Epithelial cell of esophagus (primary cell): Measurements from ENCODE around the gene MALRD1.

Experiments used
- DNase-seq: peaks from one replicate; pipeline ENCODE4 v3.0.0; 2010; ENCODE audit warnings: low read depth
- H3K4me3 ChIP-seq: 2 replicates; pipeline ENCODE4 v1.5.1; 2011; ENCODE audit warnings: mild to moderate bottlenecking, low read length, control low read depth
- CTCF ChIP-seq: IDR thresholded peaks from 2 replicates; pipeline ENCODE4 v1.5.1; 2011; ENCODE audit warnings: low read depth, mild to moderate bottlenecking, low read length, control low read depth, inconsistent platforms; ENCODE audit not compliant: insufficient read depth; ENCODE audit errors: missing control alignments

Gene MALRD1

GRCh38 chr10:19097151-19097550 is 48.5 kb downstream of the MALRD1 start:
- no peak for TF ChIP-seq CTCF
- H3K4me3 ChIP-seq = no peak overlapping the region
- DNase-seq = no peak

- TF ChIP-seq CTCF = no peak
- no peak overlapping the region for H3K4me3 ChIP-seq
- no peak for DNase-seq
Measured at GRCh38 chr10:19098803-19099202, 50.2 kb downstream of the MALRD1 start.

DNA sequence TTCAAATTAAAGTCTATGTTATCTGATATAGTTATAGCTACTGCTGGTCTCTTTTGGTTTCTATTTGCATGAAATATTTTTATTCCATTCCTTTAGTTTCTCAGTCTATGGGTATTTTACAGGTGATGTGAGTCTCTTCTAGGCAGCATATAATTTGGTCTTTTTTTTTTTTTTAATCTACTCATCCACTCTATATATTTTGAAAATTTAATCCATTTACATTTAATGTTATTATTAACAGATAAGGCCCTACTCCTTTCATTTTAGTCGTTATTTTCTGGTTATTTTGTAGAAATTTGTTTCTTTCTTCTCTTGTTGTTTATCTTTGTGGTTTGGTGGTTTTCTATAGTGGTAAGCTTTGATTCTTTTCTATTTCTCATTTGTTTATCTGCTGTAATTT is 58.8 kb downstream of the MALRD1 start:
- TF ChIP-seq CTCF = no peak
- no peak overlapping the region for H3K4me3 ChIP-seq
- no peak for DNase-seq

GRCh38 chr10:19111501-19112267 is 63.1 kb downstream of the MALRD1 start:
- no peak overlapping the region for H3K4me3 ChIP-seq
- DNase-seq = no peak
- no peak for TF ChIP-seq CTCF

DNA sequence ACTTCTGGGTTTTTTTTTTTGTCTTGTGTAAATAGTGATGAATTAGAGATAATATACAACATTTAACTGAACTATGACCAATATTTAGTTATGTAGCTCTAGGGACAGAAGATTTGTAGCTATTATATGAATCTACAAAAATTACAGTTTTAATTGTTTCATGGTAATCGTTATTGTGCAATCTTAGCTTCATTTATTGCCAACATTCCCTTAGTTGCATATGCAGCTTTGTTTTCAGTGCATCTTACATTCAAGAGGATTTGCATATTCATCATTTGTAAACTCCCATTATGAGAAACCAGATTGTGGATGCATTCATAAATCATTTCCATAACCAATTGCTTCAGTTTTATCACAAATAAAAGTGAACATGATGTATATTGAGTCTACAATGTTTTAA is 68.8 kb downstream of the MALRD1 start:
- DNase-seq = no peak
- no peak overlapping the region for H3K4me3 ChIP-seq
- TF ChIP-seq CTCF = no peak

- no peak for TF ChIP-seq CTCF
- no peak for DNase-seq
- H3K4me3 ChIP-seq = no peak overlapping the region
Measured at GRCh38 chr10:19119191-19119590, 70.6 kb downstream of the MALRD1 start.

DNA sequence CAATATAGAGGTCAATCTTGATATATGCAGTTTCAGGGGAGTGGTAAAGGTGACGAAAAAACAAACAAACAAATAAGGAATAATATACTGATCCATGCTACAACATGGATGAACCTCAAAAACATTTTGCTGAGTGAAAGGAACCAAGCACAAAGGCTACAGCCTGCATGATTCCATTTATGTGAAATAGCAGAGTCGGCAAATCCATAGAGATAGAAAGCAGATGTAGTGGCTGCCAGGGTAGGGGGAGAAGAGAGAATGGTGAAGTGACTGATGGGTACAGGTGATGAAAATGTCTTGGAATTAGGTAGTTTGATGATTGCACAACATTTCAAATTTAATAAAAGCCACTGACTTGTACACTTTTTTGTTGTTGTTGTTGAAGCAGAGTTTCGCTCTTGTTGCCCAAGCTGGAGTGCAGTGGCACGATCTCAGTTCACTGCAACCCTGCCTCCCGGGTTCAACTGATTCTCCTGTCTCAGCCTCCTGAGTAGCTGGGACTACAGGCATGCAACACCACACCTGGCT is 71.8 kb downstream of the MALRD1 start:
- no peak for TF ChIP-seq CTCF

More for the DNA sequence above, 71.8 kb downstream of the MALRD1 start:
- DNase-seq = no peak
- no peak overlapping the region for H3K4me3 ChIP-seq
